CD4-positive, alpha-beta T cell treated with Interleukin-6 for 4 hours (primary cell): ENCODE data around the gene STARD10.

Experiments
- DNase-seq: peaks from one replicate; pipeline ENCODE4 v3.0.0-alpha.2; 2020; ENCODE audit warnings: mixed read lengths

STARD10 gene

GRCh38 chr11:72779495-72780128 is 14.2 kb downstream of the STARD10 start:
- DNase-seq: no peak

GRCh38 chr11:72778535-72779494 is 15.0 kb downstream of the STARD10 start:
- DNase-seq: no peak

- no peak for DNase-seq
Measured at GRCh38 chr11:72777755-72778278, 16.0 kb downstream of the STARD10 start.

- no peak for DNase-seq
Measured at GRCh38 chr11:72776844-72777754, 16.7 kb downstream of the STARD10 start.

- no peak for DNase-seq
Measured at GRCh38 chr11:72776117-72776843, 17.6 kb downstream of the STARD10 start.

GRCh38 chr11:72775288-72776110 is 18.3 kb downstream of the STARD10 start:
- DNase-seq: no peak

- DNase-seq: no peak
Measured at GRCh38 chr11:72774499-72774898, 19.3 kb downstream of the STARD10 start.

GRCh38 chr11:72773696-72774095 is 20.2 kb downstream of the STARD10 start:
- DNase-seq: no peak

GRCh38 chr11:72773291-72773690 is 20.6 kb downstream of the STARD10 start:
- no peak for DNase-seq

- no peak for DNase-seq
Measured at GRCh38 chr11:72772059-72772458, 21.8 kb downstream of the STARD10 start.

GRCh38 chr11:72771507-72771906 is 22.3 kb downstream of the STARD10 start:
- DNase-seq: no peak

GRCh38 chr11:72770799-72771198 is 23.0 kb downstream of the STARD10 start:
- DNase-seq: no peak

GRCh38 chr11:72769680-72770079 is 24.2 kb downstream of the STARD10 start:
- no peak for DNase-seq

- no peak for DNase-seq
Measured at GRCh38 chr11:72768581-72768980, 25.3 kb downstream of the STARD10 start.

GRCh38 chr11:72767203-72768062 is 26.4 kb downstream of the STARD10 start:
- DNase-seq: no peak

GRCh38 chr11:72766152-72766902 is 27.5 kb downstream of the STARD10 start:
- DNase-seq: no peak

GRCh38 chr11:72764503-72764902 is 29.3 kb downstream of the STARD10 start:
- DNase-seq: no peak

GRCh38 chr11:72763823-72764222 is 30.0 kb downstream of the STARD10 start:
- no peak for DNase-seq

GRCh38 chr11:72762641-72763304 is 31.1 kb downstream of the STARD10 start:
- no peak for DNase-seq
